Measurements from ENCODE around the gene ATL1. TPM values are rescaled to one million over a fixed set of nuclear protein-coding genes. Genes with fewer than 3 reads are reported as not detected.

The ATL1 gene
- total and polyA plus RNA-seq, 2 of the 13 experiments (the other 11 are each of a cell fraction or from before 2014, with no cell fraction given), result 0.60 to 0.65 TPM

DNA sequence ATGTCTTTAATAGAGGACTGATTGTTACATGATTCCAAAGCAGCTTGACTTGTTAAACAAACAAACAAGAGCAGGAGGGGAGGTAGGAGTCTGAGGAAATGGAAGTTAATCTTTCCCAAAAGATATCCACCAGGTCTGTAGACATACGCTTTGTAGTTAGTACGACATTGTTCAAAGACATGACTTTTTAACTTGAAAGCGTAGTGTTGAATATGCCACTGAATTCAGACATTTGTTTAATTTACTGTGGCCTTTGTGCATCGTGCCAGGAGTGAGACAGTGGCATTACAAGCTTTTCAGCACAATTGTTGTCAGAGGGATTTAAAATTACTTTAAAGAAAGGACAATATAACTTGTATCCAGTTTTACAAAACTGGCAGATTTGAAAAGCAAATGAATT lies 55.1 kb downstream of the ATL1 start:
- peak; percentile 4 for DNase-seq (ENCODE audit: low spot score)
- Histone ChIP-seq H3K36me3 (replicated peaks in 1 of 2; ENCODE audit: control insufficient read depth in 1 of 2, insufficient read depth in 2 of 2, low read length in 2 of 2) (no peaks in the 10 kb centered on the region), H4K20me1 (ENCODE audit: insufficient read depth, low read length) (no peaks in the 10 kb centered on the region), H3K27ac (ENCODE audit: extremely low read length, insufficient read depth, low read length) (no peak overlapping the region), H3K9me3 (ENCODE audit: low read length) (no peaks in the 10 kb centered on the region), H3K27me3 (ENCODE audit: control insufficient read depth in 1 of 2, insufficient read depth in 2 of 2, low read length in 2 of 2) (no peaks in the 10 kb centered on the region; a peak in 1 of 5 replicates), H3K4me3 (replicated peaks in 1 of 3; ENCODE audit: insufficient read depth in 1 of 3, low read depth in 2 of 3, low read length in 3 of 3) (no peak overlapping the region), H3K4me1 (ENCODE audit: insufficient read depth, low read length) (peaks cover 10% of the 10 kb centered on the region), H3K9ac (ENCODE audit: insufficient read depth, low read depth, low read length) (no peak overlapping the region), H2AFZ (ENCODE audit: low read length) (peak overlapping the region; percentile 17), H3K79me2 (ENCODE audit: insufficient read depth, low read length) (no peaks in the 10 kb centered on the region), H3K4me2 (ENCODE audit: low read depth, low read length) (no peak overlapping the region; the same call in 1 of the 2 replicates)
- POLR2A ChIA-PET, result no interaction called here
- intact Hi-C loops (cut with micrococcal nuclease; ENCODE audit: unreplicated experiment), result loop anchor here (10.0 kb wide), 1 partner anchor 330 kb away; the partner anchor contains the start of gene PYGL
- BruUV-seq (replicated peaks), result no TSS peak
- CTCF ChIA-PET (ENCODE audit: low intra/inter-chr PET ratio, low total read pairs), result no interaction called here
- 10% methylated on average over 4 of the region's 4 CpGs for WGBS (ENCODE audit: low lambda C conversion rate)
- ATAC-seq, result peak; percentile 31; the same call in 1 of the 3 replicates
- TF ChIP-seq EP300 (IDR thresholded peaks at IDR 0.05; ENCODE audit: low read depth in 2 of 2, low read length in 2 of 2) (no peak), EP300 (CRISPR knock-in tag; IDR thresholded peaks at IDR 0.05; ENCODE audit: borderline replicate concordance) (no peak), SOX5 (CRISPR knock-in tag; IDR thresholded peaks at IDR 0.05; ENCODE audit: borderline replicate concordance) (peak; percentile 26; the same call in 1 of the 2 replicates), ATF7 (IDR thresholded peaks at IDR 0.05) (no peak), ATF7 (CRISPR knock-in tag; IDR thresholded peaks at IDR 0.05) (no peak)
- TF ChIP-seq, protein P1, sequence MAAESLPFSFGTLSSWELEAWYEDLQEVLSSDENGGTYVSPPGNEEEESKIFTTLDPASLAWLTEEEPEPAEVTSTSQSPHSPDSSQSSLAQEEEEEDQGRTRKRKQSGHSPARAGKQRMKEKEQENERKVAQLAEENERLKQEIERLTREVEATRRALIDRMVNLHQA (CRISPR knock-in tag; IDR thresholded peaks at IDR 0.05), result no peak
- TF ChIP-seq, protein P2, sequence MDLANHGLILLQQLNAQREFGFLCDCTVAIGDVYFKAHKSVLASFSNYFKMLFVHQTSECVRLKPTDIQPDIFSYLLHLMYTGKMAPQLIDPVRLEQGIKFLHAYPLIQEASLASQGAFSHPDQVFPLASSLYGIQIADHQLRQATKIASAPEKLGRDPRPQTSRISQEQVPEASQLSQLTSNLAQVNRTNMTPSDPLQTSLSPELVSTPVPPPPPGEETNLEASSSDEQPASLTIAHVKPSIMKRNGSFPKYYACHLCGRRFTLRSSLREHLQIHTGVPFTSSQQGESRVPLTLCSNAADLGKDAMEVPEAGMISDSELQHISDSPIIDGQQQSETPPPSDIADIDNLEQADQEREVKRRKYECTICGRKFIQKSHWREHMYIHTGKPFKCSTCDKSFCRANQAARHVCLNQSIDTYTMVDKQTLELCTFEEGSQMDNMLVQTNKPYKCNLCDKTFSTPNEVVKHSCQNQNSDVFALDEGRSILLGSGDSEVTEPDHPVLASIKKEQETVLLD (CRISPR knock-in tag; IDR thresholded peaks at IDR 0.05; ENCODE audit: low read depth), result no peak
- no peak for FAIRE-seq
- in situ Hi-C loops (cut with HindIII; ENCODE audit: extremely low pct_ligation_motif_present, low pct_unique_long_range_greater_than_20kb), result loop anchor here (10.0 kb wide), 1 partner anchor 160 kb away; no protein-coding TSS in a partner anchor

Data from HepG2 (cell line).